Large intestine (tissue), 3 donors: ENCODE measurements around the gene LEMD1. TPM values are rescaled to one million over a fixed set of nuclear protein-coding genes. Genes with fewer than 3 reads are reported as not detected.

Source experiments
- DNase-seq, 2 donors: peaks; one replicate each; pipeline versions ENCODE4 v3.0.0 to v3.0.0-alpha.2; 2013
- H3K27ac ChIP-seq: one replicate; pipeline ENCODE4 v1.5.1; 2013; ENCODE audit warnings: low read length
- H3K27me3 ChIP-seq: 2 replicates; pipeline ENCODE4 v1.6.1; 2013; ENCODE audit warnings: low read length; ENCODE audit not compliant: control insufficient read depth, insufficient read depth
- H3K36me3 ChIP-seq: 2 replicates; pipeline ENCODE4 v1.6.1; 2013; ENCODE audit warnings: low read length; ENCODE audit not compliant: control insufficient read depth, insufficient read depth
- H3K4me1 ChIP-seq: one replicate; pipeline ENCODE4 v1.6.1; 2013; ENCODE audit warnings: low read length; ENCODE audit not compliant: control insufficient read depth, insufficient read depth
- H3K4me3 ChIP-seq: one replicate; pipeline ENCODE4 v1.5.1; 2013; ENCODE audit warnings: low read length
- H3K9me3 ChIP-seq: one replicate; pipeline ENCODE4 v1.6.1; 2013; ENCODE audit warnings: mild to moderate bottlenecking, low read depth, low read length, moderate library complexity; ENCODE audit not compliant: control insufficient read depth
- WGBS: methylation state at CpG from one replicate; pipeline ENCODE4 v1.1.5; 2013; ENCODE audit warnings: low lambda C conversion rate; ENCODE audit not compliant: insufficient coverage; 5-methylcytosine and 5-hydroxymethylcytosine counted together
- polyA plus RNA-seq: library from polyadenylated mRNA; unstranded; fragments of 120-200 nt; gene quantifications from one replicate; pipeline ENCODE4 v1.2.1, GENCODE V29; 2013

The LEMD1 gene
- polyA plus RNA-seq, 1 donor: 1.0 TPM

DNA sequence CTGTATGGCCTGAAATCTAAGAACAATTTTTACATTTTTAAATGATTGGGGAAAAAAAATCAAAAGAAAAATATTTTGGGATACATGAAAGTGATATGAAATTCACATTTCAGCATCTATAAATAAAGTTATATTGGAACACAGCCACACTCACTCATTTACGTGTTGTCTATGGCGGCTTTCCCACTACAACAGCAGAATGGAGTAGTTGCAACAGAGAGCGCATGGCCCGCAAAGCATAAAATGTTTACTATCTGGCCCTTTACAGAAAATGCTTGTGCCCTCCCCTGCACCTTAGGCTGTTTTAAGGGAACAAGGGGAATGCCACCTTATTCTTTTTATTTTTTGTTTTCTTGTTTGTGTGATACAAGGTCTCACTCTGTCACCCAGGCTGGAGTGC lies 68.7 kb downstream of the LEMD1 start:
- H3K27me3 ChIP-seq: no peaks in the 10 kb centered on the region
- H3K9me3 ChIP-seq: no peaks in the 10 kb centered on the region
- no CpG with 5 or more reads among the region's 4 CpGs for WGBS
- no peak overlapping the region for H3K27ac ChIP-seq
- no peaks in the 10 kb centered on the region for H3K36me3 ChIP-seq
- no peak overlapping the region for H3K4me3 ChIP-seq
- no peak for DNase-seq
- H3K4me1 ChIP-seq: peaks cover 7% of the 10 kb centered on the region

DNA sequence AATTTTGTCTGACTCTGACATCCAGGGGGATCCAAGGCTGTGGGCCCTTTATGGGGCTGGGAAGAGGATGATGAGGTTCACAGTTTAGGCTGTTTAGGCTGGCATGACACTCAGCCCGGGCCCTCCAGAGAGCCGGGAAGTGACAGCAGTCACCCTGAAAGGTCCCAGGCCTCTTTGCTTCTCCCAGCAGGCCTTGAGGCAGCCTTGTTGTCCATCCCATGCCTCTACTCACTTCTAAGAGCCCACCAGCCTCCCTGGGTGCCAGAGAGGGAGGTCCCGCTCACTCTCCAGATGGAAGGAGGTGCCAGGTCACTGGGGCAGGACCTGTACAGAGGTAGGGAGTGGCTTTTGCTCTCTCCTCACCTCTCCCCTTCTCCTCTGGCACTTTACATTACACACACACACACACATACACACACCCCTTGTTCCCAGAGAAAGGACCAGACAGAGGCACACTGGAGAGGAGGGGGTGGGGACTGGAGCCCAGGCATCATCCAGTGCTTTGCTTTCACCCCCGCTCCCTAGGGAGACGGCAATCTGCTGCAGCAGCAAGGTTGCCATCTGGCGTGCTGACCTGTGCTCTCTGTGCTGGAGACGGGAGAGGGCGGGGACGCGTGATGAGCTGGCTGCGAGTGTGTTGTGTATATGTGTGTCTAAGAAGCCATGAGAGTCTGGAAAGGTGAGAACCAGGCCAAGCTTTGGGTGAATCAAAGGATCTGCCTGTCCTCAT lies 69.7 kb downstream of the LEMD1 start:
- Histone ChIP-seq H3K27ac (peak overlapping the region; percentile 32), H3K4me1 (peaks cover 7% of the 10 kb centered on the region), H3K36me3 (no peaks in the 10 kb centered on the region), H3K27me3 (no peaks in the 10 kb centered on the region), H3K4me3 (no peak overlapping the region), H3K9me3 (no peaks in the 10 kb centered on the region)
- DNase-seq: peak; percentile 68 to 78
- no CpG with 5 or more reads among the region's 11 CpGs for WGBS

DNA sequence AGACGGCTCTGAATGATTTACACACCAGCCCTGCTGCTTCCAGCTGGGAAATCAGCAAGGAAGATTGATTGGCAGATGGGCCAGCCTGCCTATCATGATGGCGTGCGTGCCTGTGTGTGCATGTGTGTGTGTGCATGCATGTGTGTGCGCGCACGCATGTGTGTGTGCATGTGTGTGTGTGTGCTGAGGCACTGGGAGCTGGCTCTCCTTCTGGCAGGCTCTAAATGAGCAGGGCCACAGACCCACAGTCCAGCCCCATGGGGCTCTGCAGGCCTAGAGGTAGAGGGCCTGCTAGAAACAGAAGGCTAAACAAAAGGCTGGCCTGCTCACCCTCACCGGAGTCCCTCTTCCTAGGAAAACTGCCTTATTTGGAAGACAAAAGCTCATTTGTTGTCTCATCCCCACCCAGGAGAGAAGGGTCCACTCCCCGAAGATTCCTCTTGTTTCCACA lies 71.1 kb downstream of the LEMD1 start:
- Histone ChIP-seq H3K27ac (peak overlapping the region; percentile 36), H3K27me3 (peaks cover 14% of the 10 kb centered on the region), H3K36me3 (no peaks in the 10 kb centered on the region), H3K9me3 (no peaks in the 10 kb centered on the region), H3K4me1 (peaks cover 7% of the 10 kb centered on the region), H3K4me3 (no peak overlapping the region)
- WGBS: no CpG with 5 or more reads among the region's 8 CpGs
- no peak for DNase-seq

DNA sequence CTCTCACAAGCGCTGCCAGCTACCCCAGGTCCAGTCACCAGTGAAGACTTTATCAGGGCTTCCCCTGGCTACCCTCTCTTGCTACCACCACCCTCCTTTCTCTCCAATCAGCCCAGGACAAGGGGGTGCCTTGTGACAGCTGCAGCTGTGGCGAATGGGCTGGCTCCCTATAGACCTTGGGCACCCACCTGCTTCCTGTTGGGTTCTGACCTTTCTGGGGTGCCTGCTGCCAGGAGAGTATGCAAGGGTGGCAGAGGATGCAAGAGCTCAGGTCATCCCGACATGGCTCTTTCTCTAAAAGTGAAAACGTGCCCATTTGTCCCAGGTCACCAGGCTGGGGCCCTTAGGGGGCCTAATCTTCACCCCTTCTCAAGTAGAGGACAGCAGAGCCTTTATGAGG lies 71.7 kb downstream of the LEMD1 start:
- H3K36me3 ChIP-seq: no peaks in the 10 kb centered on the region
- H3K4me1 ChIP-seq: peaks cover 7% of the 10 kb centered on the region
- no peak overlapping the region for H3K27ac ChIP-seq
- no CpG with 5 or more reads among the region's 4 CpGs for WGBS
- H3K27me3 ChIP-seq: peaks cover 19% of the 10 kb centered on the region
- DNase-seq: no peak
- no peak overlapping the region for H3K4me3 ChIP-seq
- H3K9me3 ChIP-seq: no peaks in the 10 kb centered on the region

DNA sequence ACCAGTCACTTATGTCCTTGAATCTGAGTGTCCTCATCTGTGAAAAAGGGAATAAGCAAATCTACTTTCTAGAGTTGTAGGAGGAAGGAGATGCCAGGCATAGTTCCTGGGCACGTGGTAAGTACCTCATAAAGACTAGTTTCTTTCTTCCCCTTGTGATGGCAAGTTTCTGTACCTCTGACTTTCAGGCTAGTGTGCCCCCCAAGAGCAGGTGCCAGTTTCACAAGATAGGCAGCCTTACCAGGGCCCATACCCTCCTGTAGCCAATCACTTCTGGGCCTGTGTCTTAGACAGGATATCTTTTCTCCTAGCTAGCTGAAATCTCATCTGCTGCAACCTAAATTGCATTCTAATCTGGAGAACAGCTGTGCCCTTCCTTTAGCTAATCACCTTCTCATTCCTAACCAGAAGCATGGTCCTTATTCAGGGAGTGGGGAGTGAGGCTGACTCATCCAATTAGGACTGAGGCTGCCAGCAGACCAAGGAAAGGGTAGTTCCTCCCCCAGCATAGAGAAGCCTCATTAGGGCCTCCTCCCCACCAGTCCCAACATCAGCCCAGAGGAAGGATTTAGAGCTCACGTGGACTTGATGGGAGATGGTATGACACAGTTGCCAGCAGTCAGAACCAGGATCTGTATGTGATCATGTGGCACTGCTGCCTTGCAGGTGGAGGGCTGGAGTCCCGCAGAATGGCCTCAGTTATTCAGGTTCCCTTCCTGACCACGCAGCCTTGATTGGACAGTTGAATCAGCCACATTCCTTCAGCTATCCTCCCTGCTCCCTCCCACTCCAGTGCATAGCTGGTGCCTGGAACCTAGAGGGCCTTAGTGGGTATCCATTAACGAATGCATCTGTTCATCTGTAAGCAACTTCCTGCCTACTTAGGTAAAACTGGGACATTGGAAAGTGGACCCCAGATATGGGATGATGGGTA lies 73.0 kb downstream of the LEMD1 start:
- H3K27me3 ChIP-seq: peaks cover 31% of the 10 kb centered on the region
- no peak for DNase-seq
- no CpG with 5 or more reads among the region's 5 CpGs for WGBS
- no peaks in the 10 kb centered on the region for H3K36me3 ChIP-seq
- no peaks in the 10 kb centered on the region for H3K9me3 ChIP-seq
- H3K4me1 ChIP-seq: peaks cover 4% of the 10 kb centered on the region
- H3K4me3 ChIP-seq: no peak overlapping the region
- H3K27ac ChIP-seq: no peak overlapping the region

DNA sequence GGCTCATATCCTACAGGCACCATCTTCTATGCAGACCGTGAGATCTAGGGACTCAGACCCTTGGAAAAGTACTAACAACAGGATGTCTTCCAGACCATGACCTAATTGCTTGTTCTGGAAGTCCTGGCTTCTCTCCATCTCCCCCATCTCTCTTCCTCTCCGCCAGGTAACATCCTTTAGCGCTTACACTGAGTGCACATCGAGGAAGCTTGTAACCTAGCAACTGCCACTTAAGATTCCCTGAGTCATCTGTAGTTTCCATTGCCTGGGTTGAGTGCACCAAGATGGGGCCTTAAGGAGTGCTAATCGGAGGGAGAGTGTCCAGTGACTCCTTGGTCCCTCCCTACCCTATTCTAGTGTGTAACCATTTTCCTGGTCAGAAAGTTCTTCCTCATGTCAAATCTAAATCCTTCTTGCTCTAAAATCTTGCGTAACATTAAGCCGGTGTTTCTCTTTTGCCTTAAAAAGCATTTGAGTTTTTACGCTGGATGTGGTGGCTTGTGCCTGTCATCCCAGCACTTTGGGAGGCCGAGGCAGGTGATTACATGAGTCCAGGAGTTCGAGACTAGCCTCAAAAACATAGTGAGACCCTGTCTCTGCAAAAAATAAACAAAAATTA lies 74.8 kb downstream of the LEMD1 start:
- H3K9me3 ChIP-seq: peaks cover 3% of the 10 kb centered on the region
- no peak overlapping the region for H3K27ac ChIP-seq
- H3K36me3 ChIP-seq: no peaks in the 10 kb centered on the region
- no peak for DNase-seq
- H3K4me1 ChIP-seq: peaks cover 9% of the 10 kb centered on the region
- H3K27me3 ChIP-seq: peaks cover 49% of the 10 kb centered on the region
- 100% methylated on average over 1 of the region's 10 CpGs for WGBS
- H3K4me3 ChIP-seq: no peak overlapping the region

DNA sequence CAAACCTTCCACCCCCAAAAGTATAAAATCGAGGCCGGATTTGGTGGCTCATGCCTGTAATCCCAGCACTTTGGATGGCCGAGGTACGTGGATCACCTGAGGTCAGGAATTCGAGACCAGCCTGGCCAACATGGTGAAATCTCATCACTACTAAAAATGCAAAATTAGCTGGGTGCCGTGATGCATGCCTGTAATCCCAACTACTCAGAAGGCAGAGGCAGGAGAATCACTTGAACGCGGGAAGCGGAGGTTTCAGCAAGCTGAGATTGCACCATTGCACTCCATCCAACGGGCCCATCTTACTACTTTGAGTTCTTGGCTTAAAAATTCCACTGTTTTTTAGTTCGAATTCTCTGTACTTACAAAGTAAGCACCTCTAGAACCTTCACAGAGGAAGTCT lies 76.1 kb downstream of the LEMD1 start:
- 87% methylated on average over 3 of the region's 11 CpGs for WGBS
- Histone ChIP-seq H3K4me3 (no peak overlapping the region), H3K36me3 (no peaks in the 10 kb centered on the region), H3K4me1 (peaks cover 9% of the 10 kb centered on the region), H3K9me3 (peaks cover 3% of the 10 kb centered on the region), H3K27me3 (peaks cover 49% of the 10 kb centered on the region), H3K27ac (no peak overlapping the region)
- no peak for DNase-seq

DNA sequence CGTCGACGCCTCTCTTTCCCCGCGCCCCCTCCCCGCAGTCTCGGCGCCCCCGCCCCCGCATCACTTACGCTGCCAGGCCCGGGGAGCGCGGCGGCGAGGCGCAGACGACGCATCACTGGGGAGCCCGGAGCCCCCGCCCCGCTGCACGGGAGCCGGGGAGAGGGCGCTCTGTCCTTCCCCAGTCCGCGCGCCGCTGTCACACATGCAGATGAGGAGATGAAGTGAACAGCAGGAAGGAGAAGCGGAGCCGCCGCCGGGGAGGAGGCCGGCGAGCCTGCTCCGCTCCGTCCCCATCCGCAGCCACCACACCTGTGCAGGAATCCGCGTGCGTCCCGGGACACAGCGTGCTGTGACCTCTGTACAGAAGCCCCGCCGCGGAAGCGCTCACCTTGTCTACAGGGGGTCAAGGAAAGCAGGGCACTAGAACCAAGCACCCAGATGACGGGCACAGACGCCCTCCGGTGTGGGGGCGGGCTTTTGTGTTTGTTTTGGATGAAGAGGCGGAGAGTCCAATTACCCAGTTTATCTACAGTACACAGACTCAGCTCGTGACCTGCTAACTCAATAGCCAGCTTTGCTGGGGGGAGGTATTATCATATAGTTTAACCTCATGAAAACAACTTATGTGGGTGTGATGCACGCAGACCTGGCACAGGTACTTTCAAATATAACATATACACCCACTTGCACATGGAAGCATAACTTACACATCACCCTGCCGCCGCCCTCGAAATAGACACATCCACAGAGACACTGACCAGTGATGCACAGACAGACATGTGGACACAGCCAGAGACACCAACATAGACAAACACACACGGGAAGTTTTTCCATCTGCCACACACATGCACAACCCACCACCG lies 77.6 kb downstream of the LEMD1 start:
- Histone ChIP-seq H3K4me1 (peaks cover 9% of the 10 kb centered on the region), H3K27ac (no peak overlapping the region), H3K36me3 (no peaks in the 10 kb centered on the region), H3K9me3 (peaks cover 3% of the 10 kb centered on the region), H3K4me3 (peak overlapping the region; percentile 9), H3K27me3 (peaks cover 49% of the 10 kb centered on the region)
- 0% methylated on average over 1 of the region's 59 CpGs for WGBS
- DNase-seq: peak in 1 of 2 donors; percentile 62

DNA sequence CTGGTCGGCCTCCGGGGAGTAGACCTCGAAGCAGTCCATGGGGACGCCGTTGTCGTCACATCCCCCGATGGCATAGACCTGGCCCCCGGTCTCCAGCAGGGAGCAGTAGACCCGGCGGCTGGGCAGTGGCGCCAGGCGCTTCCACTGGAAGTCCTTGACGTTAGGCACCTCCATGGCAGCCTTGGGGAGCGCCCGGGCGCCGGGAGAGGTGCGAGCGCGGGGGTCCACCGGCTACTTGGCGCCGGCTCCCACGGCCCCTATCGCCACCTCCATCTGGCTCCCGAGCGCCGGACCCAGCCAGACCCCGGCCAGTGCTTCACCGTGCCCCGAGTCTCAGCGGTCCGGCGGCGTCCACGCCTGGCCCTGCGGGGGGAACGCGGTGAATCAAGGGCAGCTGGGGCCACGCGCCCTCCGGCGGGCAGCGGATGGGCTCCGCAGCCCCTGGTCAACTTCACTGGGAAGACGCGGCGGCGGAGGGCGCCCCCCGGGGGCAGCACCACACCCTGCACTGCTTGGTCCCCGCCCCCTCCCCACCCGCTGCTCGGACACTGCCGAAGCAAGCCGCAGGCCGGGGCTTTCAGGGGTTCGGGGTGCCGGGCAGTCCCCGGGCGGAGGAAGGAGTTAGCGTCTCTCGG lies 78.3 kb downstream of the LEMD1 start:
- Histone ChIP-seq H3K9me3 (peaks cover 3% of the 10 kb centered on the region), H3K4me3 (peak overlapping the region; percentile 9), H3K27ac (no peak overlapping the region), H3K36me3 (no peaks in the 10 kb centered on the region), H3K4me1 (peaks cover 9% of the 10 kb centered on the region), H3K27me3 (peaks cover 49% of the 10 kb centered on the region)
- WGBS: no CpG with 5 or more reads among the region's 63 CpGs
- no peak for DNase-seq
